ENCODE data around the gene TXNRD3.
A peak's percentile ranks its signal among the peaks of the same experiment; 100 is the strongest.

TXNRD3 gene

DNA sequence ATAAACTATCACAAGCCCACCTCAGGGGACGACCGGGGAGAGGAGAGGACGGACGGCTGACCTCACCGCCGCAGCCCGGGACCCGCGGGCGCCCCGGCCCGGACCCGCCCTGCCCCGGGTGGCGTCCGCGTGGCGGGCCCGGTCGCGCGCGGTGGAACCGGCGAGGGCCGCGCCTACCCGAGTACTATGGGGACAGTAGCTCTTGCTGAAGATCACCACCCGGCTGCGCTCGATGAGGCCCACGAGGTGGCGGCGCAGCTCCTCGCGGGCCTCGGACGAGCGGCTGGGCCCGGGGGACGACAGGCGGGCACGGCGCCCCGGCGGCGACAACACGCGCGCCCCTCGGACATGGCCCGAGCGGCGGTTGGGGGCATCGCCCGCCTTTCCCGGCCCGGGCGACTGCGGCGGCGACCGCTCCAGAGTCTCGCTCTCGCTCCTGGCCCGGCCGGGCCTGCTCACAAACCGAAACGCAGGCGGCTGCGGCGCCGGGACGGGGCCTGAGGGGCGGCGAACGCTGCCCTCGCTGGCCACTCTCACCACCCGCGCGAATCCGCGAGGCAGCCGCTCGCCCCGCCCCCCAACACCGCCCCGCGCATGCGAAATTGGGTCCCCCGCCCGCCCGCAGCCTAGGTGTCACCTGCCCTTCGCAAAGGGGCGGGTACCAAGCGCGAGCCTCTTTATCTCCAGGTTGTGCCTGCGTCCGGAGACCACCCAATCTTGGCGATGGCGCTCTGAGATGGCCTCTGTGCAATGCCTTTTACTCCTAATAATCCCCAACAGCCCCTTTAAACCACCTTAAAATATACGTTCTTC, at the start of gene TXNRD3:
TSS of gene TXNRD3 (minus strand) at position 554 of the 813 bp plus-strand sequence.
- peak; percentile 76 for DNase-seq

DNA sequence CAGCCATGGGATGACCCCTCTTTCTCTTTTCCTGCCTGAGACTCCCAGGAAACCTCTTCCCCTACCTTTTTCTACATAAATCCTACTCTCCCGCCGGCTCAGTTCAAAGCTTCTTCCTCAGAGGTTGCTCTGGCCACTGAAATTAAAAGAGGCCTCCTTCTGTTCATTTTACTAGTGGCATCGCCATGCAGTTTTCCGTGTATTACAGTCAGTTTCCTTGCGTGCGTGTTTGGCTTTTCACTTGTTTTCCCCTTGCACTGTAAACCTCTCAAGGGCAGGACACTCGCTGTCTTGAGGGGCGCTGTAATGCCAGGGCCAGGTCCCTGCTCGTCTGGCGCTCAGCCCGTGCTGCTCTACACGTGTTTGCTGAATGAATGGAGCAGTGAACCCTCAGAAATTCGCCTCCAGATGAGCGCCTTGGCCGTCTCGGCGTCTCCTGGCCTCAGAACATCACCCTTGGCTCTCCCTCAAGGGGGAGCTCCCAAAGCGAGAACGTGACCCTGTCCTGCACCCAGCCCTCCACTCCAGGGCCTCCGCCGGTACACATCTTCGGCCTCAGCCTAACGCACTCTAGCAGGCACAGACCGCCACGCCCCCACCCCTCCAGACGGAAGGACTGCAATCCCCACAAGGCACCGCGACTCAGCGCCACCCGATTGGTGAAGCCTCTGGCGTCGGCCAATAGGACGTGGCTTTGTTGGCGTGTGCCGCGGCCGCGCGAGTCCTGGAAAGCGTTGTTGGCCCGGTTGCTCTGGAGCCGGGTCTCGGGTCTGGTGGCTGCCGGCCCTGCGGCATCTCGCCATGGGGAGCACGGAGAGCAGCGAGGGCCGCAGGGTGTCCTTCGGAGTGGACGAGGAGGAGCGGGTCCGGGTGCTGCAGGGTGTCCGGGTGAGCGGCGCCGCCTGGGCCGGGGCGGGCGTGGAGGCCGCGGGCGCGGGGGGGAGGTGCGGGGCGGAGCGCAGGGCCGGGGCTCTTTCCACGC, 48.9 kb upstream of the TXNRD3 start, which contains the start of gene CHCHD6:
TSS of gene CHCHD6 (plus strand) at position 729 of the 982 bp plus-strand sequence. CDS start at position 802, 73 bp downstream.
- DNase-seq = peak; percentile 95

DNA sequence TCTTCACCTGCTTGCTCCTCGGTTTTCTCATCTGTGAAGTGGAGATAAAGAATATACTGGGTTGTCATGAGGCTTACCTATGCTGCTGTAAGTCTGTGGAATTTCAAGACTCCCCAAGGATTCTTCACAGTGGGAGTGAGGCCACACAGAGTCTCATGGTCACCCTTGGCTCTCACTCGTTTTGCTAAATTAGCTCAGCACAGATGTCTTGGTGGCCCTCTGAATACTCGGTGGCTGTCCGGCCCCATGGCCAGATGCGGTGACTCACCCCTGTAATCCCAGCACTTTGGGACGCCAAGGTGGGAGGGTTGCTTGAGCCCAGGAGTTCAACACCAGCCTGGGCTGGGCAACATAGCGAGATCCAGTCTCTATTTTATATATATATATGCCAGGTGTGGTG, 44.1 kb upstream of the TXNRD3 start:
- no peak for DNase-seq

DNA sequence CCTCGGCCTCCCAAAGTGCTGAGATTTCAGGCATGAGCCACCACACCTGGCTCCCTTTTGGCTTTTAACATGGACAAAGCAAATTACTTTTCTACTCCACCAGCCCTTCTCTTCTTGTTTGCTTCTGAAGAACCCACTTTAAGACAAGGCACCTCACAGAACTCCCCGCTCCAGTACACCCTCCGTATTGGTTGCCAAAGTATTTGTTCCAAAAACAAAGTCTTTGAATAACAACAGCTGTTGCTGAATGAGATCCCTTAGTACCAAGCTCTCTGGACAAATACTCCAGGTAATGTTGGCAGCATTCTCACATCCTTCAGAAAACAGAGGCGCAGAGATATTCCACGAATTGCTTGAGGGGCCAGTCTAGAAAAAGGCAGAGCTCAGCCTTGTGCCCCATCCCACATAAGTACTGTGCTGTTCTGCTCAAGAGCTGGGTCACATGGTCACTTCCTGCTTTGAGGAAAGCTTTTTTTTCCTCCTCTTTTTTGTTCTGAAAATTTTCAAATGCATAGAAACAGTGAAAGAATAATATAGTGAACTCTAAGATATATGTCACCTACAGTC, 41.9 kb upstream of the TXNRD3 start:
- DNase-seq = no peak

DNA sequence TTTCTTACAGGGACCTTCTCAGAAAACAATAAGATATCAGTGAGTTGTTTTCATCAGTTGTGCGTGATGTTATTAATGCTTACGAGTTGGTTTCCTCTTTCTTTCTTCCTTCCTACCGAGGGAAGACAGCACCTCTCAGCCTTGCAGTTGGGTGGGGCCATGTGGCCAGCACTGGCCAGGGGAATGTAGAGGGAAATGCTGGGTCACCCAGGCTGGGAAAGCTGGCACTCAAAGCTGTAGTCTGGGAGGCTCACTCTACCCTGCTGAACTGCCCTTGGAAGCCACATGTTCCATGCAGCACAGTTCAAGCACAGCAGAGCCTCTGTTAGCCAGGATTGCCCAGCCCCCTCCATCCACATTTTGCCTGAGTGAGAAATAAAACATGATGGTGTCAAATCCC, 39.0 kb upstream of the TXNRD3 start:
- no peak for DNase-seq

DNA sequence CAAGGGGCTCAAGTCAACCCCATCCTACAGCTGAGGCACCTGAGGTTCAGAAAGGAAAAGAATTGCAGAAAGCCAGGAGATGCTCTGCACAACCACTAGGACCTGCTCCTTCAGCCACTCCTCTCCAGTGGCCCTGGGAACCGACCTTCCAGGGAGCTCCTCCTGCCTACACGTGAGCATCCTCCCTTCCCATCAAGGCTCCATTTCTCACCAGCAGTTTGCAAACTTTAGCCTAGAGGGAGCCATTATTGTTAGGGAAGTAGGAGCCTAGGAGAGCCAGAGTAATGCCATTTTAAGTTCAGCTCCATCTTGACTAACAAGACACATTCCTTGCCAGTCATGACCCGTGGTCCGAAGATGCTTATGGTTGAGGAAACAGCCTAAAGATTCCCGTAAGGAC, 37.9 kb upstream of the TXNRD3 start:
- no peak for DNase-seq

DNA sequence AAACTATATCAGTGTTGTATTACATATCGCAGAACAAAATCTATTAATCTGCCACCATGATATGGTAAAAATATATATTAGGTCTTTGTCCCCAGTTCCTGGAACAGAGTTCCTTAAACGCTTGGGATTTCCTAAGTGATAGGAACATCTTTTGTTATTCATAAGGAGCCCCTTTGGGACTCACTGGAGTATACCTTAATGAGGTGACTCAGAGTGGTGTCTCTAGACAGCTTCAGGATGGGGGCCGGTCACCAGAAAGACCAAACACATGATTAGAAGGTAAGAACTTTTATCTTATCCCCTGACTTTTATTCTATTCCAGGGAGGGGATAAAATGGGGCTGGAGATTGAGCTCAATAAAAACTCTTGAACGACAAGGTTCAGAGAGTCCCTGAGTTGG, 36.8 kb upstream of the TXNRD3 start:
- DNase-seq = no peak

DNA sequence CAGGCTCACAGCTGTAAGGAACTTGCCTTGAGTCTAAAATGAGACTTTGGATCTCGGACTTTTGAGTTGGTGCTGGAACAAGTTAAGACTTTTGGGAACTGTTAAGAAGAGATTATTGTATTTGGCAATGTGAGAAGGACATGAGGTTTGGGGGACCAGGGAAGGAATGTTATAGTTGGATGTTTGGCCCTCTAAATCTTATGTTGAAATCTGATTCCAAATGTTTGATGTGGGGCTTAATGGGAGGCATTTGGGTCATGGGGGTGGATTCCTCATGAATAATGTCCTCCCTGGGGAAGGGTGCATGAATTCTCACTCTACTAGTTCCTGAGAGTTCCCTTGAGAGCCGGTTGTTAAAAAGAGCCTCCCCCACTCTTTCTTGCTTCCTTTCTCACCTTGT, 30.6 kb upstream of the TXNRD3 start:
- DNase-seq = no peak

DNA sequence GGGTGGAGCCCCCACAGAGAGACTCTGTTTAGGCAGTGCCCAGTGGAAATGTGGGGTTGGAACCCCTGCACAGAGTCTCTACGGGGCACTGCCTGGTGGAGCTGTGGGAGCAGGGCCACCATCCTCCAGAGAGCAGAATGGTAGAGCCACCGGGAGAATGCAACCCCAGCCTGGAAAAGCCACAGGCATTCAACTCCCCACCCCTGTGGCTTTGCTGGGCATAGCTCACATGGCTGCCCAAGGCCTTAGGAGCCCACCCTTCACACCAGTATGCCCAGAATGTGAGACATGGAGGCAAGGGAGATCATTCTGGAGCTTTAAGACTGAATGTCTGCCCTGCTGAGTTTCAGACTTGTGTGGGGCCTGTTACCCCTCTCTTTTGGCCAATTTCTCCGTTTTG, 30.1 kb upstream of the TXNRD3 start:
- DNase-seq = no peak

DNA sequence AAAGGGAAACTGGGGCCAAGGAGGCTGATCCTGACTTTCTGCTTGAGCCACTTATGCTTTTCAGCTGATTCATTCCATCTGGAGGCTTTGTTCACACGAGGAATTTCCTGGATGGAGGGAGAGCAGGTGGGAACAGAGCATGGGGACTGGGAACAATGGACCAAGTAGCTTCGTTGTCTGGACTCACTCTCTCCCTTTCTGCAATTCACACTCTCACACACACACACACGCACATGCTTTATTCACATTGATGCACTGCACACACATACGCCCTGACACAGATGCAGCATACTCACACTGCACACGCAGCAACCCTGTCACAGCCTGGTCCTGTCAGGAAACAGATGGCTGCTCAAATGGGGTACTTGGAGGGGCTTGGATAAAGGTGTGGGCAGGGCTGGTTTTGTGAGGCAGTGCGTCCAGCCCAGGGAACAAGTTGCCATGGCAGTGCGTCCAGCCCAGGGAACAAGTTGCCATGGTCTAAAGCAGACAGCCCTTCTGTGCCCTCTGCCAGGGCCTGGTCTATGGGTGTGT, 29.4 kb upstream of the TXNRD3 start:
- DNase-seq = no peak

DNA sequence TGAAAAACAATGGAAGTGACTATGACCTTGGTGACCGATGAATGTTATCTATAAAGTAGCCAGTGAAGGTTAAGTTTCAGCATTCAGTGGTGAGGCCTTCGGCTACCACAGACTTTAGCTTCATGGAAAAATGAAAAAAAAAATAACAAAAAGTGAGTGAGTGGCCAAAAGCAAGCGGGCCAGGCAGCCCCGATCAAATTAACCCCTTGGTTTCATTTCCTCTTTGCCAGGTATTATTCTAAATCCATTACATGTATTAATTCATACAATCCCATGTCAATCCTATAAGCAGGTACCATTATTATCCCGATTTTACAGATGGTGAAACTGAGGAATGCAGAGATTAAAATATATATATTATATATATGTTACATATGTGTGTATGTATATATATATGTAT, 28.1 kb upstream of the TXNRD3 start:
- no peak for DNase-seq

DNA sequence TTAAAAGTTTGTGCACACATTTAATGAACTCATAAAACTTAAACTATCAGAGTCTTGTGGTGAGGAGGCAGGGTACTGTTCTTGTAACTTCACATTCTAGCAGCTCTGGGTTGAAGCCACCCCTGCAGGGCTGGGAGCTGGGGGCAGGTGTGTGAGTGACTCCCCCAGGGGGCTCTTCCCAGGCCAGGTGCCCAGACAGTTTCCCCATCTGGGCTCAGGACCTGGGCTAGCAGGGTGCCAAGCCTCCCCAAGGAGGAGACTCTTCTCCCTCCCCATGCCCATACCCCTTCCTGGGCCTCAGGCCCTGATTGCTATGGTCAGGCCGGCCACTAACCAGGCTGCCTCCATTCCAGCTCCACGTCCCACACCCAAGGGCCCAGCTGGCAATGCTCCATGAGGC, 27.1 kb upstream of the TXNRD3 start:
- DNase-seq = no peak

DNA sequence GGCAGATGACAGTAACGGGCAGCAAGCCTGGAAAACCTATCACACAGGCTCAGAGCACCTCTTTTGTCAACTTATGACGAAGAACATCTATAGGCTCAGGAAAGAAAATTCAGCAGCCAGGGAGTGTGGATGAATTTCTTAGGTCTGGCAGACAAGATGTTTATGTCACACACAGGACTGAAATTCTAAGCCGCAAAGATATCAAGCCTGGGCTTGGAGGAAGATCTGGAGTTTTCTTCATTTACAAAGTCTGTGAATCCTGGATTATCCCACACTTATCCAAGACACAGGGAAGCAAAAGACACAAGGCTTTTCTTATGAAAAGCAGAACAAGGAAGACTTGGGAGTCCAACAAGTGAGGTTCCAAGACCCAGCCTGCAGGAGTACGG, 25.7 kb upstream of the TXNRD3 start:
- no peak for DNase-seq

DNA sequence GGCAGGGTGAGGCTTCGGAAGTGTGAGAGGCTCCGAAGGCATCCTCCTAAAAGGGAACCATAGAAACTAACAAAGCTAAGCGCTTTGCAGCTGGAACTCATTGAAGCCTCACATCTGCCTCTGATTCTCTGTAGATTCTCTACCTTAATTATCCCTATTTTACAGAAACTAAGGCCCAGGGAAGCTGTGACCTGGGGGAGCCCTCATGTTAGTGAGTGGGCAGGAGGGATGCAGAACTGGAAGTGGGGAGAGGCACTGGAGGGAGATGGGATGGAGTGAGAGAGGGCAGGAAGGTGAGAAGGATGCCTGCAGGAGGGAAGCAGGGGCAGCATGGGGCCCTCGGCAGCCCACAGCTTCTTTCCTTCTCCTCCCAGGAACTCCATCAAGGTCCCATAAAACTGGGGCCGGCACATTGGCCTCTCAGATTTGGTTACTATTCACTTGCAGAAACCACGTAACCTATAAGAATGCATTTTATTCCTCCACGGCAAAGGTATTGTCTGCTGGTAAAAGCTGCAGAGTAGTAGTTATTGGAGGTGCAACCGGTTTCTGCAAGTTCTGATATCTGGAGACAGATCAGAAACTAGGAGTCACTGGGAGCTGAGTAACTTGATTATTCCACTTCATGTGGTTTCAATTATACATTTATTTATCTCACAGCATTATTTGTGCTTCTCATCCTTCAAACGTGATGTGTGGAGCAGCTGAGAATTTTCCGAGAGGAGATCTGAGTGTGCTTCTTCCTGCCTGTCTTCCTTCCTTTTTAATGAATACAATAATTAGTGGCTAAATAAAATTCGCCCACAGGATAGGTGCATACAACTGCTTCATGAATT, 25.1 kb upstream of the TXNRD3 start:
- DNase-seq = no peak

DNA sequence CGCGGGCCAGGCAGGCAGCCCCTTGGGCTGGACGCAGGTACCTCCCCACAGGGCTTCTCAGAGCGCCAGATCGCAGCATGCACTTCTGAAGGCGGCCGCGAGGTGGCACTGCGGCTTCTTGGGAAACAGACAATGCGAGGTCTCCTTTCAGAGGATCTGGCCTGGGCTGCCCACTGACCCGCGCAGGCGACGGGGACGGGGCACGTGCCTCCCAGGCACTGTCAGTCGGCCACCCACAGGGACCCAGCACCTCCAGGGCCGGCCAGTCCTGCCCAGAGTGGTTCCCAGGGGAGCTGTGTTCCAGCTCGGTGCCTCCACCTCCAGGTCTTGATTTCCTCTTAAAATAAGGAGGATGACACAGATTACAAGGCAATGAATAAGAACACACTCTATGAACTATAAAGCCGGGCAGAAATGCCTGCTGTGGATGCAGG, 24.4 kb upstream of the TXNRD3 start:
- peak; percentile 73 for DNase-seq

DNA sequence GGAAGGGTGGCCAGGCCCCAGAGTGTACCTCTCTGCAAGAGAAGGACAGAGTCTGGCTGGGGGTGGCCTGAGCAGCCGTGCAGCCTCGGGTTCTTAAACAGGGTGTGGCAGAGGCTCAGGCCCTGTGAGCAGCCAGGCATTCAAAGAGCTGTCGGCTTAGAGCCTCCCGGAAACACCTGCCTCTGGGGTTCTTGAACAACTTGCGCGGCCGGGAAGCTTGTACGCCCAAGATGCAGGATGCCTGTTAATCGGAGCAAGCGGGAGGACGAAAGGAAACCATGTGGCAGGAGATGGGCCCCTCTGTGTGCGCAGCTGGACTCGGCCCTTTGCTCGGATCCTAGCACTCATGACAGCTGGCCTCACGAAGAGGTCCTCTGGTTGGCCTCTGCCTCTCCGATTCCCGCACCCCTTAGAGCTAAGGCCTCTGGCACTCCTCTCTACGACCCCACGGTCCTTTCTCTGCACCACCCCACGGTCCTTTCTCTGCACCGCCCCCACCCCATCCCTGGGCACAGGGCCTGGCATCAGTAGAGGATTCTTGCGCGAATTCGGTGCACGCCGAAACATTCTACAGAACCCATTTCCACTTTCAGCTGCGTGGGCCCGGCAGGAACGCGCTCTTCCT, 23.9 kb upstream of the TXNRD3 start:
- DNase-seq = no peak

DNA sequence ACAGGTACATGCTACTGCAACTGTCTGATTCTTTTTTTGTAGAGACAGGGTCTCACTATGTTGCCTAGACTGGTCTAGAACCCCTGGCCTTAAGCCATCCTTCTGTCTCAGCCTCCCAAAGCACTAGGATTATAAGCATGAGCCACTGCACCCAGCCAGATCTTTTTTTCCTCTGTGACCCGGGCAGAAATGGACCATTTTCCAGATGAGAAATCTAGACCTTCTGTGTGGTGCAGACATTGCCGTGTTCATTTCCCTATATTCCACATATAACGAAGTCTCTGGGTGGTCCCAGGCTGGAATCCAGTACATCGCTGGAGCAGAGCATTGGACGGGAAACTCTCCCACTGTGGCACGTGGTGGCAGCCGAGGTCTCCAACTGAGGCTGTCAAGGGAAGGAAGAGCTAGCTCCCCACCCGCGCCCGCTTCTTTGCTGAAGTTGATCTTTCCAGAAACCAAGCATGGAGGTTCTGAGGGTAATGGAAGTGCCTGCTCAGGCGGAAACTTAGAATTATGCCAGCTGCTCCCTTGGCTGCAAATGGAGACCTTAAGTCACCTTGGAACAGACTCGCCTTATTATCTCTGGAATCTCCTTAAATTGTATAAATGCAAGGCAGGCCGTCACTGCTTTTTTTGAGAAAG, 23.1 kb upstream of the TXNRD3 start:
- DNase-seq = no peak

DNA sequence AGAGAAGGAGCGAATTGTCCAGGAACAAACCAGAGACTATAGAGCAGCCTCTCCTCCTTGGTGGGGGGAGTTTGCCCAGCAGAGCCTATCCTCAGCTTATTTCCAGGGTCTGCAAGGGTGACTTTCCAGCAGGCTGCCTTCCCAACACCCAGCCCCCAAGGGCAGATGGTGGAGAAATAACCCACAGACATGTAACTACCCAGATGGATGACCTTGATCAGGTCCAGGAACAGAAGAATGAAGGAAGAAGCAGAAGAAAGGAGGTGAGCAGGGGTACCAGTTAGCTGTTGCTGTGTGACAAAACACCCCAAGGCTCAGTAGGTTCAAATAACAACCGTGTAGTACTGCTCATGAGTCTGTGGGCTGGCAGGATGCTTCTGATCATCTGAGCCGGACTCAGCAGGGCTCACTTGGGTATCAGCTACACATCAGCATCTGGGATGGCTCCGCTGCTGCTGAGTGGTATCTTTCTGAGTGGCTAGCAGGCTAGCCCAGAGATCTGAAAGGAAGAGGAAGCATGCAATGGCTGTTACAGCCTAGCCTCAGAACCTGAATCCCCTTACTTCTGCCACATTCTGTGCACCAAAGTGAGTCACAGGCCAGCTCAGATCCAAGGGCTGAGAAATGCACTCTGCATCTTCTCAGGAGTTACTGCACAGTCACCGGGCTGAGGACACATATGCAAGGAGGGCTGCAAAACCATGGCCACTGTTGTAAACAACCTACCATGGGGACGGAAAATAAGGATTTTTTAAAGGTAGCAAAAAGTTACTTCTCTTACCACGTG, 22.2 kb upstream of the TXNRD3 start:
- DNase-seq = no peak

DNA sequence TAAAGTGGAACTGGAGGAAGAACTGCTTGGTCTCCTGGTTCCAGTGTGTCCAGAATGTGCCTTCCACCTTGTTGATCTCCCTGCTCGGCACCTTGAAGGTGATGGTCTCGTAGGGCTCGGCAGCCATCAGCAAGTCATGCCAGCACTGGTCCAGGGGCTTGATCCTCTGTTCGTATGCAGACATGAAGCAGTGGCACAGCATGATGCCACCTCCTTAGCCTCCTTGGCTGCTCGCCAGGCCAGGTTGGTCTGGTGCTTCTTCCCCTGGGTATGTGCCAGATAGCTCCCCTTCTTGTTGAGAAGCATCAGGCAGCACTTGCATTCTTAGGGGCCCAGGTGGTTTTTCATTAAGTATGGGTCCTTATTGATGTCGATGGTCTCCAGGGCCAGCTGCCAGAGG, 17.8 kb upstream of the TXNRD3 start:
- no peak for DNase-seq

DNA sequence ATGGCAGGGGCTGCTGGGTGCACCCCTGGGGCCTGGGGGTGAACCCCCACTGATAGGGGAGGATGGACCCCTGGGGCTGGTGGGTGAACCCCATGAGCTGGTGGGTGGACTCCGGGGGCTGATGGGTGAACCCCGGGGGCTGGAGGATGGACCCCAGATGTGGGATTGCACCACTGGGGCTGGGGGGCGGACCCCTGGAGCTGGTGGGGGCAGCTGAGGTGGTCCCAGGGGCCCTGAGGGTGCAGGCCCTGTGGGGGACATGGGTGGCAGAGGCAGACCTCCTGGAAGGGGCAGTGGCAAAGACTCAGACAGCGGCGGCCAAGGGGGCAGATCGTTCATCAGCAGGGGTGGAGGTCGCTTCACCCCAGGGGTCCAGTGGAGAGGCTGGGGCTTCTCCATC, 17.4 kb upstream of the TXNRD3 start:
- DNase-seq = no peak

Measured in activated T-cell treated with anti-CD3 and anti-CD28 coated beads for 4 hours (primary cell).